B cell (primary cell): Measurements from ENCODE around the gene SGSH.

ENCODE experiments used
- CTCF ChIP-seq: fragments of 200-600 bp; IDR thresholded peaks from one replicate; pipeline ENCODE4 v1.8.0; 2022; ENCODE audit warnings: antibody characterized with exemption, mild to moderate bottlenecking
- EZH2 ChIP-seq: IDR thresholded peaks from 2 replicates; pipeline ENCODE4 v1.6.1; 2012; ENCODE audit warnings: borderline replicate concordance, low read depth, mild to moderate bottlenecking, moderate library complexity, low read length; ENCODE audit not compliant: insufficient read depth, poor library complexity, severe bottlenecking

- TF ChIP-seq CTCF = no peak
- no peak for TF ChIP-seq EZH2
These were observed 51.0 kb downstream of the SGSH start for GRCh38 chr17:80169107-80169506.
